IPS-20b (cell line): ENCODE data around the gene ADCY3.

Experiments
- H3K27ac ChIP-seq: one replicate; pipeline ENCODE4 v1.5.1; 2013; ENCODE audit warnings: low read length
- H3K27me3 ChIP-seq: 2 replicates; pipeline ENCODE4 v1.6.1; 2013; ENCODE audit warnings: mild to moderate bottlenecking, low read length, inconsistent platforms; ENCODE audit not compliant: insufficient read depth
- H3K36me3 ChIP-seq: 2 replicates; pipeline ENCODE4 v1.6.1; 2013; ENCODE audit warnings: low read depth, mild to moderate bottlenecking, inconsistent platforms, low read length, moderate library complexity; ENCODE audit not compliant: insufficient read depth
- H3K4me1 ChIP-seq: 2 replicates; pipeline ENCODE4 v1.6.1; 2013; ENCODE audit warnings: mild to moderate bottlenecking, control low read depth, inconsistent platforms, low read length, moderate library complexity; ENCODE audit not compliant: insufficient read depth
- H3K4me3 ChIP-seq: 2 replicates; pipeline ENCODE4 v1.5.1; 2013; ENCODE audit warnings: mild to moderate bottlenecking, low read length, inconsistent platforms
- H3K9ac ChIP-seq: 2 replicates; pipeline ENCODE4 v1.6.1; 2013; ENCODE audit warnings: low read depth, mild to moderate bottlenecking, inconsistent platforms, low read length, moderate library complexity
- H3K9me3 ChIP-seq: 2 replicates; pipeline ENCODE4 v1.6.1; 2013; ENCODE audit warnings: mild to moderate bottlenecking, low read depth, low read length, inconsistent platforms; ENCODE audit not compliant: insufficient read depth

The ADCY3 gene

GRCh38 chr2:24833821-24834732 lies 86.0 kb downstream of the ADCY3 start:
- Histone ChIP-seq H3K9me3 (no peaks in the 10 kb centered on the region), H3K4me1 (peaks cover 10% of the 10 kb centered on the region; the same call in 1 of the 2 replicates), H3K27me3 (no peaks in the 10 kb centered on the region), H3K27ac (no peak overlapping the region), H3K36me3 (peaks cover 18% of the 10 kb centered on the region), H3K4me3 (no peak overlapping the region), H3K9ac (no peak overlapping the region)

GRCh38 chr2:24832931-24833701 lies 86.9 kb downstream of the ADCY3 start:
- Histone ChIP-seq H3K27ac (no peak overlapping the region), H3K36me3 (peaks cover 18% of the 10 kb centered on the region), H3K9me3 (no peaks in the 10 kb centered on the region), H3K27me3 (no peaks in the 10 kb centered on the region), H3K4me3 (no peak overlapping the region), H3K9ac (no peak overlapping the region), H3K4me1 (peaks cover 10% of the 10 kb centered on the region; the same call in 1 of the 2 replicates)

- Histone ChIP-seq H3K27me3 (no peaks in the 10 kb centered on the region), H3K9me3 (no peaks in the 10 kb centered on the region), H3K27ac (no peak overlapping the region), H3K4me3 (no peak overlapping the region), H3K9ac (no peak overlapping the region), H3K36me3 (peaks cover 18% of the 10 kb centered on the region), H3K4me1 (peaks cover 10% of the 10 kb centered on the region; the same call in 1 of the 2 replicates)
Observed at GRCh38 chr2:24832521-24832920, 87.5 kb downstream of the ADCY3 start.

DNA sequence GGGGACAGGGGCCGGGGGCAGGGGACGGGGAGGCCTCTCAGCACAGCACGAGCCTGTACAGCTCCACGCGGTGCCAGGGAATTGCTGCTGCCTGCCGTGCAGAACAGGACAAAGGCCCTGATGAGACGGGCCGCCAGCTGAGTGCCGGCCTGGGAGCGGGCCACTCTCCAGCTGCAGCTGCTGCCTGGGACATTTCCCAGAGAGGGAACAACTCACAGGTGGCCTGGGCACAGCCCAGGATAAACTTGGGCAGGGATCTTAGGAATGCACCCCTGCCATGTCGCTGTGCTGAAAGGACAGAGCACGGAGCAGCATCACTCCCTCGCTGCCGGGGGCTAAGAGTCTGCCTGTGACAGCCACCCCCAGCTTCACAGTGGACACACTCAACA lies 88.0 kb downstream of the ADCY3 start:
- Histone ChIP-seq H3K9ac (no peak overlapping the region), H3K27me3 (no peaks in the 10 kb centered on the region)

DNA sequence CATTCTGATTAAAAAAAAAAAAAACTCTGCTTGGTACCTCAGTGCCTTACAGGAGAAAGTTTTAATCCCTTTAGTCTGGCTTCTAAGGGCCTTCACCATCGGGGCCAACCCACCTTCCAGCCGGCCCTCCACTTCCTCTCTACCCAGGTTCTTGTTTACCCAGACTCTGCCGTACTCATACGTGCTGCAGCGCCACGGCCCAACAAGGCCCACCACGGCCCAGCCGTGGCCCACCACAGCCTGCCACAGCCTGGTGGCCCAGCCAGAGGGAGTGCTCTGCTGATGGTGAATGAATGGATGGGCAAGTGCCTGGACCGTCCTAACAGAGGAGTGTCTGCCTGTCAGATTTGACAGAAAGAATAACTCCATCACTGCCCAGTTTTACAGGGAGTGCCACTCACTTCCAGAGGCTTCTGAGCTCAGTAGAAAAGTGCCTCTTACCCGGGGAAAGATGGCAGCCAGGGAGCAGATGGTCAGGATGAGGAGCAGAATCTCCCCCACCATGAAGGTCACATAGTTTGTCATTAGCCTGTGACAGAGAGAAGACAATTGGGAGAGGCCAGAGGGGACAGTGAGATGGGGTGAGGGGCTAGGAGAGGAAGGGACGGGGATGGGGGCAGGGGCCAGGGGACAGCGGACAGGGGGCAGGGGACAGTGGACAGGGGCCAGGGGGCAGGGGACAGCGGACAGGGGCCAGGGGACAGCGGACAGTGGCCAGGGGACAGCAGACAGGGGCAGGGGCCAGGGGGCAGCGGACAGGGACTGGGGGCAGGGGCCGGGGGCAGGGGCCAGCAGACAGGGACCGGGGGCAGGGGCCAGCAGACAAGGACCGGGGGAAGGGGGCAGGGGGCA lies 88.6 kb downstream of the ADCY3 start:
- H3K4me3 ChIP-seq = no peak overlapping the region
- peaks cover 10% of the 10 kb centered on the region; the same call in 1 of the 2 replicates for H3K4me1 ChIP-seq
- H3K27ac ChIP-seq = no peak overlapping the region
- peaks cover 10% of the 10 kb centered on the region for H3K36me3 ChIP-seq
- no peaks in the 10 kb centered on the region for H3K27me3 ChIP-seq
- H3K9ac ChIP-seq = no peak overlapping the region
- H3K9me3 ChIP-seq = no peaks in the 10 kb centered on the region

More for the DNA sequence above, 88.0 kb downstream of the ADCY3 start:
- Histone ChIP-seq H3K4me3 (no peak overlapping the region), H3K9me3 (no peaks in the 10 kb centered on the region), H3K4me1 (peaks cover 10% of the 10 kb centered on the region; the same call in 1 of the 2 replicates), H3K27ac (no peak overlapping the region), H3K36me3 (peaks cover 13% of the 10 kb centered on the region)

- H3K4me1 ChIP-seq = peaks cover 10% of the 10 kb centered on the region; the same call in 1 of the 2 replicates
- no peak overlapping the region for H3K4me3 ChIP-seq
- H3K9ac ChIP-seq = no peak overlapping the region
- no peak overlapping the region for H3K27ac ChIP-seq
- no peaks in the 10 kb centered on the region for H3K9me3 ChIP-seq
- H3K36me3 ChIP-seq = peaks cover 10% of the 10 kb centered on the region
- H3K27me3 ChIP-seq = no peaks in the 10 kb centered on the region
Observed at GRCh38 chr2:24830786-24831185, 89.3 kb downstream of the ADCY3 start.

- H3K27me3 ChIP-seq = no peaks in the 10 kb centered on the region
- no peak overlapping the region for H3K9ac ChIP-seq
- H3K27ac ChIP-seq = no peak overlapping the region
- no peaks in the 10 kb centered on the region for H3K9me3 ChIP-seq
- no peak overlapping the region for H3K4me3 ChIP-seq
- peaks cover 10% of the 10 kb centered on the region; the same call in 1 of the 2 replicates for H3K4me1 ChIP-seq
- peaks cover 10% of the 10 kb centered on the region for H3K36me3 ChIP-seq
Observed at GRCh38 chr2:24830351-24830750, 89.7 kb downstream of the ADCY3 start.

DNA sequence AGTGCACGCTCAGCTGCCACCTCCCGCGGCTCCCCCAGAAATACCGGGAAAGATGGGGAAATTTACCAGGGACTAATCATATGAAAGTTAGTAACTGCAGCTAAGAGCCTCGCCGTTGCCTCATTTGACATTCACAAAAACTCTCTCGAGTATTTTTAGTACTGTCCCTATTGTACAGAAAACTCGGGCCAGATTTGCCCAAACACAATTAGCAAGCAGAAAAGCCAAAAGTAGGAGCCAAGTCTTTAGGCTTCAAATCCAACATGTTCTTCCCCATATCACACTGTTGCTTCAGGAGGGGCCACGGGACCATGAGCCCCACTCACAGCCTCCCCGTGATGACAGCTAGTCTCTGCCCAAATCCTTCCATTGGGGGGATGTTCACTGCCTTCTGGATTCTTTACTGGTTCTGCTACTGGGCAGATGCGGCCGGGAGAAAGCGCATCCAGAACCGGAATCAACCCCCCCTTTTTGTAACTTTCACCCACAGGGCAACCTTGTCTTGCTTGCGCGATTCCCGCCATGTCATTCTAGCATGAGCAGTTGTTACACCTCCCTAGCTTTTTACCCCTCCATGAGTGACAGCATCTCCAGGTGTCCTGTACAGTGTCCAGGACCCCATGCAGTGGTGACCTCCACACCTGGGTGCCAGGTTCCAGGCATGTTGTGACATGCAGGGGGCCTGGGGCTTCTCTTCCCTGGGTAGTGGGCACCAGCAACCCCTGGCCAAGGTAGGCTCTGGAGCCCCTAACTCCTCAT lies 91.6 kb downstream of the ADCY3 start:
- peaks cover 17% of the 10 kb centered on the region; the same call in 1 of the 2 replicates for H3K36me3 ChIP-seq
- no peaks in the 10 kb centered on the region for H3K27me3 ChIP-seq
- H3K4me3 ChIP-seq = no peak overlapping the region
- H3K4me1 ChIP-seq = peaks cover 10% of the 10 kb centered on the region; the same call in 1 of the 2 replicates
- no peak overlapping the region for H3K9ac ChIP-seq
- H3K27ac ChIP-seq = no peak overlapping the region
- no peaks in the 10 kb centered on the region for H3K9me3 ChIP-seq

GRCh38 chr2:24827321-24828237 lies 92.5 kb downstream of the ADCY3 start:
- H3K36me3 ChIP-seq = peaks cover 26% of the 10 kb centered on the region; the same call in 1 of the 2 replicates
- H3K27ac ChIP-seq = no peak overlapping the region
- H3K4me1 ChIP-seq = peaks cover 9% of the 10 kb centered on the region
- no peak overlapping the region for H3K4me3 ChIP-seq
- no peak overlapping the region for H3K9ac ChIP-seq
- H3K27me3 ChIP-seq = no peaks in the 10 kb centered on the region
- no peaks in the 10 kb centered on the region for H3K9me3 ChIP-seq

- Histone ChIP-seq H3K36me3 (peaks cover 30% of the 10 kb centered on the region; the same call in 1 of the 2 replicates), H3K4me1 (peaks cover 10% of the 10 kb centered on the region), H3K9me3 (no peaks in the 10 kb centered on the region), H3K27me3 (no peaks in the 10 kb centered on the region), H3K4me3 (no peak overlapping the region), H3K27ac (no peak overlapping the region), H3K9ac (no peak overlapping the region)
Observed at GRCh38 chr2:24826773-24827145, 93.3 kb downstream of the ADCY3 start.
